PFSK-1 (cell line): ENCODE data around the gene MKRN2.

Experiments used
- FOXP2 ChIP-seq: optimal IDR thresholded peaks from 2 replicates; pipeline ENCODE3; 2011; ENCODE audit warnings: borderline replicate concordance, control low read depth, inconsistent platforms; ENCODE audit not compliant: insufficient read depth; ENCODE audit errors: extremely low read length, extremely low read depth
- POLR2AphosphoS5 ChIP-seq: IDR thresholded peaks from 2 replicates; pipeline ENCODE4 v1.6.1; 2012; ENCODE audit warnings: low read depth, mild to moderate bottlenecking, control low read depth, low read length, moderate library complexity
- SIN3A ChIP-seq: IDR thresholded peaks from 2 replicates; pipeline ENCODE4 v1.6.1; 2012; ENCODE audit warnings: mild to moderate bottlenecking, low read length, moderate library complexity, borderline replicate concordance; ENCODE audit not compliant: insufficient read depth
- TAF1 ChIP-seq: IDR thresholded peaks from 2 replicates; pipeline ENCODE4 v1.6.1; 2012; ENCODE audit warnings: low read length, control low read depth, borderline replicate concordance; ENCODE audit not compliant: insufficient read depth
- TF ChIP-seq, protein P1 (sequence below), 2 experiments: IDR thresholded peaks; 2 replicates each; pipeline versions ENCODE4 v1.6.1 to v1.8.0; 2011 to 2012; ENCODE audit warnings: low read depth in 2 of 2, low read length in 2 of 2, control low read depth in 1 of 2, inconsistent platforms in 1 of 2, mild to moderate bottlenecking in 1 of 2, moderate library complexity in 1 of 2; ENCODE audit not compliant: insufficient read depth in 1 of 2

MKRN2 gene

DNA sequence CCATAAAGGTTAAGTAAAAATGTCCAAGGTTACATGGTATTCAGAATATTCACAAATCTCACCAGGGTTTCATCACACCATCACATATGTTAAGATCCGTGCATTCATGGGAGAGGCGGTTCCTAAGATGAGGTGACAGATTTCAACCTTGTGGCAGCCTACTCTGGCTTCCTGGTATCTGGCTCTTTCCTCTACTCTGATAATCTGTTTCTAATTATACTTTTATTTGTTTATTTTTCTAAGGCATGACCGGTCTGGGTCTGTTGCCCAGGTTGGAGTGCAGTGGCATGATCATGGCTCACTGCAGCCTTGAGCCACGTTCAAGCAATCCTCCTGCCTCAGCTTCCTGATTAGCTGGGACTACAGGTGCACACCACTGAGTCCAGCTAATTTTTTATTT is 72.7 kb downstream of the MKRN2 start:
- TF ChIP-seq, protein P1, sequence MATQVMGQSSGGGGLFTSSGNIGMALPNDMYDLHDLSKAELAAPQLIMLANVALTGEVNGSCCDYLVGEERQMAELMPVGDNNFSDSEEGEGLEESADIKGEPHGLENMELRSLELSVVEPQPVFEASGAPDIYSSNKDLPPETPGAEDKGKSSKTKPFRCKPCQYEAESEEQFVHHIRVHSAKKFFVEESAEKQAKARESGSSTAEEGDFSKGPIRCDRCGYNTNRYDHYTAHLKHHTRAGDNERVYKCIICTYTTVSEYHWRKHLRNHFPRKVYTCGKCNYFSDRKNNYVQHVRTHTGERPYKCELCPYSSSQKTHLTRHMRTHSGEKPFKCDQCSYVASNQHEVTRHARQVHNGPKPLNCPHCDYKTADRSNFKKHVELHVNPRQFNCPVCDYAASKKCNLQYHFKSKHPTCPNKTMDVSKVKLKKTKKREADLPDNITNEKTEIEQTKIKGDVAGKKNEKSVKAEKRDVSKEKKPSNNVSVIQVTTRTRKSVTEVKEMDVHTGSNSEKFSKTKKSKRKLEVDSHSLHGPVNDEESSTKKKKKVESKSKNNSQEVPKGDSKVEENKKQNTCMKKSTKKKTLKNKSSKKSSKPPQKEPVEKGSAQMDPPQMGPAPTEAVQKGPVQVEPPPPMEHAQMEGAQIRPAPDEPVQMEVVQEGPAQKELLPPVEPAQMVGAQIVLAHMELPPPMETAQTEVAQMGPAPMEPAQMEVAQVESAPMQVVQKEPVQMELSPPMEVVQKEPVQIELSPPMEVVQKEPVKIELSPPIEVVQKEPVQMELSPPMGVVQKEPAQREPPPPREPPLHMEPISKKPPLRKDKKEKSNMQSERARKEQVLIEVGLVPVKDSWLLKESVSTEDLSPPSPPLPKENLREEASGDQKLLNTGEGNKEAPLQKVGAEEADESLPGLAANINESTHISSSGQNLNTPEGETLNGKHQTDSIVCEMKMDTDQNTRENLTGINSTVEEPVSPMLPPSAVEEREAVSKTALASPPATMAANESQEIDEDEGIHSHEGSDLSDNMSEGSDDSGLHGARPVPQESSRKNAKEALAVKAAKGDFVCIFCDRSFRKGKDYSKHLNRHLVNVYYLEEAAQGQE (IDR thresholded peaks at IDR 0.05; ENCODE audit: insufficient read depth in 1 of 2, low read depth in 2 of 2, low read length in 2 of 2) = no peak
- TF ChIP-seq FOXP2 (no peak), TAF1 (no peak), POLR2AphosphoS5 (no peak), SIN3A (no peak)

DNA sequence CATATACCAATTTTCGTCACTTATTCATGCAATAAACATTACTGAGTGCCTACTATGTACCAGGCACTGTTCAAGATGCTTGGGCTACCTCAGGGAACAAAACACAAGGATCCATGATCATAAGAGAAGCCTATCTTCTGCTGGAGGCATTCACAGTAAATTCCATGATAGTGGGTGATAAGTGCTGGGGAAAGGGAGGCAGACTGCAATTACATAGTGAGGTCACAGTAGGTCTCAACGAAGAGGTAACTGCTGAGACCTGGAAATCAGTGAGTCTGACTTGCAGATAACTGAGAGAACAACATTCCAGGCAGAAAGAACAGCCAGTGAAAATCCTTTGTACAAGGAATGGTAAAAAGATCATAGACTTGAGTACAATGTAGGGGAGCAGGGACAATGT is 73.4 kb downstream of the MKRN2 start:
- TF ChIP-seq FOXP2 = no peak
- TF ChIP-seq TAF1 = no peak
- TF ChIP-seq POLR2AphosphoS5 = no peak
- TF ChIP-seq, protein P1 (IDR thresholded peaks at IDR 0.05; ENCODE audit: insufficient read depth in 1 of 2, low read depth in 2 of 2, low read length in 2 of 2) = no peak
- TF ChIP-seq SIN3A = no peak

DNA sequence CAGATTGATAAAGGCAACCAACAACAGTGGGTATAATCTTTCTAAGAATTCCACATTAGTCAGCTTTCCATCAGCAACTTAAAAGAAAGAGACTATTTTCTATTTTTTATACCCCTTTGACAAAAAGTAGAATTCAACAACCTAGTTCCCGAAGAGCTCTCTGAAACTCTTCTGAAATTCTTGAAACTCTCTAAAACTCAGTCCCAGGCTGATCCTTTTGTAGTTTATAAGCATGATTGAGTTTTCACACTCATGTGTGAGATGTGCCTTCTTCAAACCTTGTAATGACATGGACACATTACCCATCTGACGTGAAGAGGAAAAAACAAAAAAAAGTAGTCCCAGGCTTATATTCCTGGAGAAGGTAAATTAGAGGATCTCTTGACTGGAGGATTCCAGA is 75.6 kb downstream of the MKRN2 start:
- TF ChIP-seq FOXP2 = no peak
- no peak for TF ChIP-seq SIN3A
- no peak for TF ChIP-seq POLR2AphosphoS5
- TF ChIP-seq, protein P1 (IDR thresholded peaks at IDR 0.05; ENCODE audit: insufficient read depth in 1 of 2, low read depth in 2 of 2, low read length in 2 of 2) = no peak
- no peak for TF ChIP-seq TAF1

DNA sequence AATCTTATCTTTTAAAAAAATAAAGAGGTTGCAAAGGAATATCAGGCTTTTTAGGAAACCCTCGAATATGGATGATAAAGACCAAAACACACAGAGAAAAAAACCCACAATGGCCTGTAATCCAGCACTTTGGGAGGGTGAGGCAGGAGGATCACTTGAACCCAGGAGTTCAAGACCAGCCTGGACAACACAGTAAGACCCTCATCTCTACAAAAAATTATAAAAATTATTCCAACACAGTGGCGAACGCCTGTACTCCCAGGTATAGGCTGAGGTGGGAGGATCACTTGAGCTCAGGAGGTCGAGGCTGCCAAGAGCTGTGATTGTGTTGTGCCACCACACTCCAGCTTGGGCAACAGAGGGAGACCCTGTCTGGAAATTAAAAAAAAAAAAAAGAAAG is 76.2 kb downstream of the MKRN2 start:
- TF ChIP-seq, protein P1 (IDR thresholded peaks at IDR 0.05; ENCODE audit: insufficient read depth in 1 of 2, low read depth in 2 of 2, low read length in 2 of 2) = no peak
- TF ChIP-seq POLR2AphosphoS5 (no peak), TAF1 (no peak), SIN3A (no peak), FOXP2 (no peak)
